DMS79 (cell line): Measurements from ENCODE around the gene SNAI3.
A peak's percentile ranks its signal among the peaks of the same experiment; 100 is the strongest.

Experiments used
- DNase-seq: peaks from one replicate; lab custom pipeline; 2025; lab: John Stamatoyannopoulos, UW

SNAI3 gene

DNA sequence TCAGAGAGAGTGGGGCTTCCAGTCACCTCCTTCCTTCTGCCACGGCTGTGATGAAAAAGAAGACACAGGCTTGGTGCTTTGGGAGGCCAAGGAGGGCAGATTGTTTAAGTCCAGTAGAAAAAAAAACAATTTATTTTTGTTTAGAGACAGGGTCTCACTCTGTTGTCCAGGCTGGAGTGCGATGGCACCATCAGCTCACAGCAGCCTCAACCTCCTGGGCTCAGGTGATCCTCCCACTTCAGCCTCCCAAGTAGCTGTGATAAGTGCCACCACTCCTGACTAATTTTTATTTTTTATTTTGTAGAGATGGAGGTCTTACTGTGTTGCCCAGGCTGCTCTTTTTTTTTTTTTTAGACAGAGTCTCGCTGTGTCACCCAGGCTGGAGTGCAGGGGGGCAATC, 20.7 kb downstream of the SNAI3 start:
- DNase-seq, result no peak

- DNase-seq, result no peak
Measured at GRCh38 chr16:88665148-88665547, 21.2 kb downstream of the SNAI3 start.

GRCh38 chr16:88662843-88663606, 23.3 kb downstream of the SNAI3 start, which contains the start of gene MVD:
TSS of gene MVD (minus strand) at chr16:88663091. CDS start at chr16:88663080, 11 bp downstream.
- DNase-seq, result peak; percentile 77

GRCh38 chr16:88662222-88662842, 24.0 kb downstream of the SNAI3 start:
- no peak for DNase-seq

GRCh38 chr16:88661468-88661867, 24.8 kb downstream of the SNAI3 start:
- DNase-seq, result no peak

DNA sequence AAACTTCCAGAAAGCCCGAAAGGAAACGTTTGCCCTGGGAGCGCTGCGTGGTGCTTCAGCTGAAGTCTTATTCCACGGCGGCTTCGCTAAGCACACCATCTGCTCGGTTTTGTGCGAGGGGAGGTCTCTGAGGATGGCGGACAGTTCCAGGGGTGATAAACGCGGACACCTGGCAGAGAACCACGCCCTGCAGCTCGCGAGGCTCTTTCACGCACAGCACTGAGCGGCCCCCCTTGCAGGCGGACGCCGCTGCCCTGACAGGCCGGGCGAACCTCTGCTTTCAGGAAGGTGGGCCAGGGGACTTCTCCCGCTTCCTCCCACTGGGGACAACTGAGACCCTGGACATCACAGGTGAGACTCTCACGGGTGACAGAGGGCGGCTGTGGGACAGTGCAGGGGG, 27.1 kb downstream of the SNAI3 start:
- no peak for DNase-seq

DNA sequence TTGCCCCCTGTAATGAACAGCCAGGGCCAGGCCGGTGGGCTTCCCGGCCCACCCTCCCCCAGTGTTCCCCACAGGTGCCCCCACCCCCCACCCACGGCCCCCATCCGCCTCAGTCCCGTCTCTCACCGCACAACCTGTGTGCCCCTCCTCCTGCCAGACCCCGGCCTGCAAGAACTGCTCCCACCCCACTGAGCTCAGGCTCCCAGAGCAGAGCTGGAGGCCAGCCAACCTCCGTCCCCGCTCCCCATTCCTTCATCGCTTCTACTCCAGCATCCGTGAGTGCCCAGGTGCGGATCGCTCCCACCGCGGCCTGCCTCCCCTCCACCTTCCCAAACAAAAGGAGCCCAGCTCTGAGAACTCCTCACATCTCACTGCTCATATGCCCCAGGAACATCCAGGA, 27.6 kb downstream of the SNAI3 start:
- DNase-seq, result no peak

DNA sequence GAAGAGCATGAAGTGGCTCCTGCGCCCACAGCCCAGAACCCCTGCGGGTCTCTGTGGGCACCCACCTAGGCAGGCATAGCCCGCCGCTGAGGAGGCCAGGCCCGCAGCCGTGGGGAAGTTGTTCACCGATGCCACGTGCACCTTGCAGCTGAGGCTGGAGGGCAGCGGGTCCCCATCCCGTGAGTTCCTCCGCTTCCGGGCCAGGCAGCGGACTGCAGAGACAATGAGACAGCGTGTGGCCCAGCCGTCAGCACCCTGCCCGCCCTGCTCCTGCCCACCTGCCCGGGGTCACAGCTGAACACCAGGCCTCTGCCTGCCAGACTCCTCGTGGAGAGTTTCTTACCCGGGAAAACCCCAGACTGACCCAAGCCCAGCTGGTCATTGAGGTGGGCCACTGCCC, 28.9 kb downstream of the SNAI3 start:
- DNase-seq, result no peak

DNA sequence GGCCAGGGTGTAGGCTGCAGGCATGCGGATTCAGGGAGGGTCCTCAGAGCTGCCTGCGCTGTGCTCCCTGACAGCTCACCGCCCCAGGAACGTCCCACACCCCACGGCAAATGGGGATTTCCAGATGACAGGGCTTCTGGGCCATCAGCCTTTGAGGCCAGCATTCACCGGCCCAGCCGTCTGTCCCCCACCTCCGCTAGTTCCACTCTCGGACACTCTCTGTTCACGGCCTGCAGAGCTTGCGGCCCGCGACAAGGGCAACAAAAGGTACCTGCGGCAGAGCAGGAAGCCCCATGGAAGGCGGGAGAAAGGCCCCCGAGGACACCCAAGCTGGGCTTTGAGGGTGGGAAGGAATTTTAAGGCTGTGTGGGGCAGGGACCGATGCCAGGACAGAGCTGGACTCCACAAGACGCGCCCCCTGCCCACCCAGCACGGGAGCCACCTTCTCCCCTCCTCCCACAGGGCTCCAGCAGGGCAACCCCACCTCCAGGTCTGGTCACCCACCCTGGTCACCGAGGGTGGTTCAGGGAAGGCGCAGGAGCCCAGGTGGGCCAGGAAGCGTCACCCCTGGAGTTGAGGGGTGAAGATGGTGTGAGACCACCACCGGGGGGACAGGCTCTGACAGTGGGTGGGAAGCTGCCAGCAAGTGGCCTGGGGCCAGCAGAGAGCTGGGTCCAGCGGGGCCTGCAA, 29.9 kb downstream of the SNAI3 start:
- no peak for DNase-seq

DNA sequence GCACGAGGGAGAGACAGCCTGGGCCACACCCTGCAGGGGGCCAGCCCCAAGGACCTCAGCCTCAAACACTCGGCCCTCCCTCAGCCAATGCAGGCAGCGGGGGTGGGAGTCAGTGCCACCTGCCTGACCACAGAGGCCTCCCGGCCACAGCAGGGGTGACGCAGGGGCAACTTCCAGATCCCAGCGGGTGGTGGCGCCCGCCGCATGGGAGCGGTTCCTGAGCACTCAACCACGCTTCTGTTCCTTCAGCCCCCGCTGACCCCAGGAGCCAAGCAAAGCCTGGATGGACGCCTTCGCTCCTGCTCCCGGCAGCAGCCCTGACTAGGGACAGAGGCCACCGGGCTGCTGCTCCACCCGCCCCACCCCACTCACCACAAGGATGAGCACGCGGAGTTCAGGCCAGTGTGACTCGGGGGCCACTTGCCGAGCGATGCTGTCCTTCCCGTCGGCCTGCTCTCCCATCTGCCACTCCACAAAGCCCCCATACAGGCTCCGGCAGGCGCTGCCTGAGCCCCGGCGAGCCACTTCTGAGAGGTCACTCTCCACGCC, 30.5 kb downstream of the SNAI3 start:
- DNase-seq, result no peak

DNA sequence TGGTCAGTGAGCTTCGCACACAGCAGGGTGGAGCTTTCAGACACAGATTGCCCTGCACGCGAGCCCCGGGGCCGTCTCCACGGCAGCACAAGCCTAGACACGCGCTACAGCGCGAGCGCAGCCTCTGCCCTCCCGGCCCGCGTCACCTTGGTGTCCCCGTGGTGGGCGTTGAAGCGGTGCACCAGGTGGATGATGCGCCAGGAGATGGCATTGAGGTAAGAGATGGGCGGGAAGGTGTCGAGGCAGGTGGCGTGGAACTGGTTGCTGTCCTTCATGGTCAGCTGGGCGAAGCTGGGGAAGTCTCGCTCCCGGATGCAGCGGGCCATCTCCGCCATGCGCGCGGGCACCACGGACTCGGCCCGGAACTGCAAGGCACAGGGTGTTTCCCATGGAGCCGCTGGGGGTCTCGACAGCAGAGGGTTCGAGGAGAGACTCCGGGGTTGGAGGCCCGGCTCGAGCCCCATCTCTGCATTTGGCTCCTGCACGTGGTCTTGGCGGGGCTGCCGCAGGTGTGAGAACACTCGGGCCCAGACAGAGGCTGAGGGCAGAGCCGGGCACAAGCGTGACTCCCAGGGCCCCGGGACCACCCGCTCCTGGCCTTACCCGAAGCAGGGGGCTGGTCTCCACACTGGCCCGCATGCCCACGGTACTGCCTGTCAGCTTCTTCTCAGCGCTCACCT, 31.1 kb downstream of the SNAI3 start:
- no peak for DNase-seq

DNA sequence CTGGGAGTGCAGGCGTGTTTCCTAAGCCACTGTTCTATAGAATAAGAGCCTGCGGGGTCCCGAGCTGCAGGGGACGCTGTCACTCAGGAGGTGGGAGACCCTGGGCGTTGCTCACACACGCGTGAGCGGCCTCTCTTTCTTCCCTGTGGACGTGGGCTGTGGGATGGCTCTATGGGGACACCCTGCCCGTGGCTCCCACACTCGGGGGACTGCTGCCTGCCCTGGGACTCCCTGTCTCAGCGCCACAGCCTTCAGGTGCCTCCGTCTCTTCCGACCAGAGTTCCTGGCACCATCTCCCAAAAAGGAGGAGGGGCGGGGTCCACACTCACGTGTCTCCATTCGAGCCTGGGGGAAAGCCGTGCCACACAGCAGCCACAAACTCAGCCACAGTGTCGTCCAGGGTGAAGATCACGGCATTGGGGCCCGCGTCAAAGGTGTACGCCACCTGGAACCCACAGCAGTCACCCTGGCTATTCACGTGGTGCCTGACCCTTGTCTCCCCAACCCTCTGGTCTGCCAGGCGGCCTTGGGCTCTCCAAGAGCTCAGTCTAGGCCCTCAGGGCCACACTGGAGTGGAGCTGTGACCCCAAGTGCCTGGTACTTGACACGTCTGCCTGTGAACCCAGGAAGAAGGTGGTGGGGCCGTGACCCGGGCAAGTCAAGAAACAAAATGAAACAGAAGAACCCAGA, 31.8 kb downstream of the SNAI3 start:
- DNase-seq, result no peak

- no peak for DNase-seq
Measured at GRCh38 chr16:88653596-88654362, 32.5 kb downstream of the SNAI3 start.

GRCh38 chr16:88653101-88653500, 33.2 kb downstream of the SNAI3 start:
- DNase-seq, result no peak

- no peak for DNase-seq
Measured at GRCh38 chr16:88652762-88653063, 33.6 kb downstream of the SNAI3 start.

GRCh38 chr16:88651989-88652761, 34.1 kb downstream of the SNAI3 start:
- no peak for DNase-seq

- no peak for DNase-seq
Measured at GRCh38 chr16:88651276-88651988, 34.9 kb downstream of the SNAI3 start.

- DNase-seq, result peak; percentile 16
Measured at GRCh38 chr16:88650749-88651275, 35.5 kb downstream of the SNAI3 start, which contains the start of gene CYBA. TSS of gene CYBA (minus strand) at chr16:88651053. CDS start at chr16:88651013, 40 bp downstream.
